Glomerular visceral epithelial cell (primary cell): ENCODE results near the gene PACSIN1.
A peak's percentile ranks its signal among the peaks of the same experiment; 100 is the strongest.
"Not testable (repeated sequence)": the region's sequence is repeated elsewhere in the genome, so short reads cannot be mapped to it uniquely, and the experiment has no call there.

ENCODE experiments used
- DNase-seq: peaks from one replicate; pipeline ENCODE4 v3.0.0-alpha.2; 2016; ENCODE audit errors: extremely low spot score

The PACSIN1 gene

DNA sequence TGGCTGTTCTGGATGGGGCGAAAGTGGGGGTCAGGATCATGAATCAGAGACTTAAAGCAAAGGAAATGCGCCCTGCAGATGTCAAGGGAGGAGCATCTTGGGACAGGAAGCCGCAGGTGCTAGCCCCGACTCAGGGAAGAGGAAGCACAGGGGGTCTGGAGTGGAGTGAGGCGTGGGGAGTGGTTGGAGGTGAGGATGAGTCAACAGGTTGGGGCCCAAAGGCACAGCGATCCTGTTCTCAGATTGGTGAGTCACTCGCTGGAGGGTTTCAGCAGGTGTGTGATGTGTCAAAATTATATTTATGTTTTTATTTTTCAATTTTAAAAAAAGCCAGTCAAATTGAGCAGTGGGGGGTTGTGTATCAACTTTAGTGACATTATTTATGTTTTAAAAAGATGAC is 19.0 kb downstream of the PACSIN1 start:
- DNase-seq = peak; percentile 18

DNA sequence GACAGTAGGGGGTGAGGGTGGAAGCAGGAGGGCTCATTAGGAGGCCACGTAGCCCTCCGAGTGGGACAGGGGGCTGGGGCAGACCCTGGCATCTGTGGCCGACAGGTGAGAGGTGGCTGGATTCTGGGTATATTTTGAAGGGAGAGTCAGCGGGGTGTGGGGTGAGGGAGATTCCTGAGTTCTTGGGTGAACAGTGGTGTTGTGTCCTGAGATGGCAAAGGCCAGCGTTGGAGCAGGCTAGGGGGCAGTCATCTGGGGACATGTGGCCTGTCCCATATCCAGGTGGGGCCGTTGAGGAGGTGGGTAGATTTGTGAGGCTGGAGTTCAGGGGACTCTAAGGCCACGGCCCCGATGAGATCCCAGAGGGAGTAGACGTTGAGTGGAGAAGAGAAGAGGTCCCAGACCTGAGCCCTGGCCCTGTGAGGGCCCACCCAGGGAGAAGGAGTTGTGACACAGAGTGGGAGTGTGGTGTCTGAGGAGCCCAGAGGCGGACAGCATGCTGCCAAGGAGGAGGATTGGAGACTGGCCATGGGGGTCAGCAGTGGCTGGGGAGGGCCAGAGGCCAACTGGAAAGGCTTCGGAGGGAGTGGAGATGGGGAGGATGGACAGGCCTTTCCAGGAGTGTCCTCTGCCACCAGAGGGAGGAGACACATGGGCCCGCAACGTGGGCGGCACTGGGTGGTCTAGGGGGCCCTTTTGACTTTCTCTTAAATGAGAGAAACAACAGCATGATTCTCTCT is 19.6 kb downstream of the PACSIN1 start:
- no peak for DNase-seq

DNA sequence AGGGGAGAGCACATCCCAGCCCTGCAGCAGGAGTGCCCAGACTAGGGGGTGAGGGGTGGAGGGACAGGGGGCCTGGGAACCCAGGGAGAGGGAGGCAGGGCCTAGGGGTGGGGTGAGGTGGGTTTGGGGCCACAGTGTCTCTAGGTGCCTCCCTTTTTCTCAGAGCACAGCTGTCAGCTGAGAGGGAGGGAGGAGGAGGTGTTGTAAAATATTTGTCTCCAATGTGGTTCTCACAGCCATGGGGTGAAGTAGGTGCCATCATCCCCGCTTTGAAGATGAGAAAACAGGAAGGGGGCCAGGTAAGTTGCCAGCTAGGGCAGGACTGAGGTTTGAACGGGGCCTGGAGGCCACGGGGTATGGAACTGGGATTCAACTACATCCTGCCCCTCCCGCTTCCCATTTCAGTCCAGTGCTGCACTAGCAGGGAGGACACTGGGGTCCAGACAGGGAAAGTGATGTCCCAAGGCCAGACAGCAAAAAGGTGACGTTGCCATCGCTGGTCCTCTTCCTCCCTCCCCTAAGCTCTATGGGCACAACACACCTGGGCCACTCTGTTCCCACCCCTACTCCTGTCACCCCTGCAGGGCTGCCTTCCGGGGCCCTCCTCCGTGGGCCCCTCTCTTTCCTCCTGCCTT is 20.3 kb downstream of the PACSIN1 start:
- no peak for DNase-seq

DNA sequence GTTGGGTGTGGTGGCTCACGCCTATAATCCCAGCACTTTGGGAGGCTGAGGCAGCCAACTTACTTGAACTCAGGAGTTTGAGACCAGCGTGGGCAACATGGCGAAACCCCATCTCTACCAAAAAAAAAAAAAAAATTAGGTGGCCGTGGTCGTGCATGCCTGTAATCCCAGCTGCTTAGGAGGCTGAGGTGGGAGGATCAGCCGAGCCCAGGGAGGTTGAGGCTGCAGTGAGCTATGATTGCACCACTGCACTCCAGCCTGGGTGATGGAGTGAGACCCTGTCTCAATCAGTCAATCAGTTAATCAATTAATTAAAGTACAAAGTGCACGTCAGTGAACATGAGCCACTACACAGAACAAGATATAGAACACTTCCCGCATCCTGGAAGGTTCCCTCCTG is 21.0 kb downstream of the PACSIN1 start:
- not testable (repeated sequence) for DNase-seq

DNA sequence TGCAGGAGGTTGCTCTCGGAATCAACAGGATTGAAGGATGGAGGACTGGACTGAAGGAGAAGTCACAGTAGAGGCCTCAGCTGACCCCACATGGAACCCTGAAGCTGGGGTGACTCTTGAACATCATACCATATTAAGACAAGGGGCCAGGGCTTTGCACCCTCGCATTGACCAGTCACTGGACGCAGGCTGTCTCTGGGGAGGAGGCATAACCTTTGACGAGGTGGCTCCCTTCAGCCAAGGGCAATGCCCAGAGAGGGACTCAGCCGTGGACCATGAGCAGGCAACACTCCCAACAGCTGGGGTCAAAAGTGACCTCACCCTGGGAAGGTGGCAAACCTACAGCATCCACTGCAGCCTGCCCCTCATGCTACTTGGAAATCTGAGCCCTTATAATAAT is 21.7 kb downstream of the PACSIN1 start:
- no peak for DNase-seq

DNA sequence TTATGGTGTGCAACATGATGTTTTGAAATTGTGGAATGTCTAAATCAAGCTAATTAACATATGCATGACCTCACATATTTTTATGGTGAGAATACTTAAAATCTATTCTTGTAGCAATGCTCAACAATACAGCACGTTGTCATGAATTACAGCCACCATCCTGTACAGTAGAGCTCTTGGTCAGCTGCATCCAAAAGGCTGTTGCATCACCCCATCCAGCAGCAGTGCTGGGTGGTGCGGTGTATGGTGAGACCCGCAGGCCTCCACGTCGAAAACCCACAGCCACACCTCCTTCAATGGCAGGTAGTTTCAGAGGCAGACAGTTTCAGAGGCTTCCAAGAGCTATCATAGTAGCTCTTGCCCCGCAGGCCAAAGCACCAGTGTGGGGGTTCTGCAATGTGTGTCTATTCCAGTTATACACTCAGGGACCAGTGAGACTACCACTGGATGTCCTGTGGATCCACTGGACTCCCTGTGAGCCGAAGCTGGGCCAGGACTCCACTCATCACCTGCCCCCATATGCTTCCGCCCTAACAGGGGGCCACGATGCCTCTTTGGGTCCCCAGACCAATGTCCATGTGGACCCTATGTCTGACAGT is 23.4 kb downstream of the PACSIN1 start:
- DNase-seq = no peak

DNA sequence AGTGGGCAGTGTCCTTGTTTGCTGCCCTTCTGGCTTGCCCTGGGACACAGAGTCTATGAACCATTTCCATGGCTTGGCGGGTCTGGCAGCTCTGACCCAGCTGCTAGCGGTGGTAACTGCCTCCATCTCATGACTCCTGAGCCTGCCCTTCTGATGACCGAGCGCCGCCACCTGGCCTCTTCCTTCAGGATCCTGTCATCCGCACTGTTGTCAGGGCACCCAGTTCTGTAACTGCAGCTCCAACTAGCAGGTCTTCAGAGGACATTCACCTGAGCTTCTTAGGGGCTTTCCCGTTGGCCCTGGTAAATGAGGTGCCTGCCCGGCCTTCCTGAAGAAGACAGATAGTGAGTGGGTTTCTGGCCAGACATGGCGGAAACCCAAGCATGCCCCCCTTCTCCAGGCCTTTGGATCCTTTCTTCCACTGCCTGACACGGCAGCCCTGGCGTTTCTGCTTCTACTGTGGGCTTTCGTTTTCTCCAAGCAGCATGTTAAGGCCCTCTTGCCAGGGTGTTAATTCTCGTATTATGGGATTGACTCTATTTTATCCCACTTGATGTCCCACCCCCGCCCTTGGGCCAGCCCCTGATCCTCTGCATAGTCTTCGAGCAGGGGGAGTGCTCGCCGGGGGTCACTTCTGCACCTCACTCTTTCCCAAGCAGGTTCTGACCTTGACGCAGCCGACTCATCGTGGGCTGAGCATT is 24.7 kb downstream of the PACSIN1 start:
- DNase-seq = no peak

DNA sequence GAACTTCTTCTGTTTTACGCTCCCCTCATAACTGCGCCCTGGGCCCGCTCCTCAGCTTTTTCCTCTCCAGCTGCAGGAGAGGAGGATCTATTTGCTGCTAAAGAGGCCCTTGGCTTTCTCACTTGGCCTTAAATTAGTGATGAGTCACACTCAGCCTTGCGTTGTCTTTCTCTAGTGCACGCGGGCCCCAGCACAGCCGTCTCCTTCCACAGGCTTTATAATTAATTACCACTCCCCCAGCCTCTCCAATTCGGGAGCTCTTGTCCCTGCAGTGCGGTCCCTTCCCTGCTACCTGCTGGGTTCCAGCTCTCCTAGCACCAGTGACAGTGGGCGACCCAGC is 25.2 kb downstream of the PACSIN1 start:
- DNase-seq = no peak

DNA sequence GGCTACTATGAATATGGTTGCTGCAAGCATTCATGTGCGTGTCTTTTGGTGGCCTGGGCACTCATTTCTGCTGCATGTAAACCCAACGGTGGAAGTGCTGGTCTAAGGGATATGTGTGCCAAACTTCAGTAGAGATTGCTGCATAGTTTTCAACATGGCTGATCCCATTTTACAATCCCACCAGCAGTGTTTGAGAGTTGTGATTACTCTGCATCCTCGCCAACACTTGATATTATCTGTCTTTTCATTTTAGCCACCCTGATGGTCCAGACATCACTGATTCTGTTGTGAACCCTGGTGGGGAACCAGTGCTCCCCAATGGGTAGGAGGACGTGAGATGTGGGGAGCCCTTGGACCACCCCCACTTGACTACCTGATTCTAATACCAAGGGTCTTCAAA is 27.5 kb downstream of the PACSIN1 start:
- DNase-seq = no peak

DNA sequence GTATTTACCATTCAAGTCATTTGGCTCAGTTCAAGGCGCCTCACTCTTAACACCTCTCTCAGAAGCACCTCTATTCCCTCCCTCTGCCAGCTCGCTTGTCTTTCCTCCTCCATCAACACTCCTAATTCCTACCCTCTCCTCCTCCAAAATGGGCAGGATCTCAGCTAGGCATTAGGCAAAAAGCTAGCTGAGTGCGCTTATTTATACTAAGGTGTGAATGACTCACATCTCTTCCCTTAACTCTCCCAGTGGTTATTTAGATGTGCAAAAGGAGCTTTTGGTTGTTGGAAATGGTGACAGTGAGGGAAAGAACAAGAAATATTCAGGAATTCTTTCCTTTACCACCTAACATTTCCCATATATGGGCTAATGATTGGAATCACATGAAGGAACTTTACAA is 29.1 kb downstream of the PACSIN1 start:
- no peak for DNase-seq

DNA sequence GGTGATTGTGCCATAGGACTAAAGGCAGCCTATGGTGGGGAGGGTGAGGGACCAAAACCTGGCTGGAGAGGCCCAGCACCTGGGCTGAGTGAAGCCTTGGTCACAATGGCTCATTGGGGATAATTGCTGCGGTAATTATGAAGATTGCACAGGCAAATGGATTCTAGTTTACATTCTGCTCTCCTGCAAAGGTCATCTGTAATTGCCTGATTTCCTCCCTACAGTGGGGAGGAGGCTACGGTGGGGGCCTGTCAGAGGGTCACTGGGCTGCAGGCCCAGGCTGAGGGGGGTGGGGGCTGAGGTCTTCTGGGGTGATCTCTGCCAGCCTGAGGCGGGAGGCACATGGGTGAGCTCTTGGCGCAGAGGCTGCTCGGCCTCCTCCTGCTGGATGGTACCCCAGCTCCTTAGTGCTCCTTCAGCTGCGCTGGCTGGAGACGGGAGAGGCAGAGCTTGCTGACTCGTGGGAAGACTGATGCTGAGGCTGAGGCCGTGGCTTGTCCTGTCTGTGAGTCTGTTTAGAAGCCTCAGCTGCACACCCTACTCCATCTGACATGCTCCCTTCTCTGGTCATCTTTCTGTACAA is 30.3 kb downstream of the PACSIN1 start:
- no peak for DNase-seq

DNA sequence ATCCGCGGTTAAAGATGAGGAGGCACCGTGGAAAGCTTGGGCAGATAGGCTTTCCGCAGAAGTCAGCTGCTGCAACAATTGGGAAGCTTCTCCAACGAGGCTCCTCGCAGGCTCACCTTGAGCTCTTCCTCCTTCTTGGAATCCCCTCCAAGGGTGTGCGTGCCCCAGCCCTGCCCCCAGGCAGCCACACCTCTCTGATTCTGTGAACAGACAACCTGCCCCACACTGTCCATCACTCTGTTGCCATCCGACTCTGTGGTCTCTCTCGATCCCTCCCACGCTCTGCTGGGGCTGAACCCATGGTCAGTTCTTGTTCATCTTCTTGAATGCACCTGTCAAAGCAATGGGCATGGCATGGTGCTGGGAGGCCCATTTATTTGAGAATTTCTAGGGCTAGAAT is 31.5 kb downstream of the PACSIN1 start:
- no peak for DNase-seq

DNA sequence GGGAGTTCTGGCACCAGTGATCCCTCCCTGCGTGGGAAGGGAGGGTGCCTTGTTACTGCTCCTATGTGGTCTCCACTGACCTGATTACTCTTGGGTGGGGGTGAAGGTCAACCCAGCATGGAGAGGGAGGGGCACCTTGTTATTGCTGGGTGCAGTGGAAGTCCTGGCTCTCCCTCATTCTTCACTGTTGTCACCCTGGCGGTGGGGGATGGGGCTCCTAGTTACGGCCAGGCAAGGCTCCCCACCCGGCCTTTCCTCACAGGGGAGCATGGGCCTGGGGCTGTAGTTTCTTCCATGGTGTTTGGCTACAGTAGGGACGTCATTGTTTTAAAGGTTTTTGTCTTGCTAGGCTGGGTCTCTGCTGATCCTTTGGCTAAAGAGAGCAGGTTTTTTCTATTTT is 40.8 kb downstream of the PACSIN1 start:
- DNase-seq = no peak

DNA sequence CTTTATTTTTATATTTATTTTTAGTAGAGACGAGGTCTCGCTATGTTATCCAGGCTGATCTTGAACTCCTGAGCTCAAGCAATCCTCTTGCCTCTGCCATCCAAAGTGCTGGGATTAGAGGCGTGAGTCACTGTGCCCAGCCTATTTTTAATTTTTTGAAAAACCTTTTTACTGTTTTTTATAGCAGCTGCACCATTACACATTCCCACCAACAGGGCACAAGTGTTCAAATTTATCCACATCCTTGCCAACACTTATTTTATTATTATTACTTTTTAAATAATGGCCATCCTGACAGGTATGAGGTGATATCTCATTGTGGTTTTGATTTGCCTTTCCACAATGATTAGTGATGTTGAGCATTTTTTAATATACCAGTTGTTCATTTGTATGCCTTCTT is 42.5 kb downstream of the PACSIN1 start:
- DNase-seq = no peak

DNA sequence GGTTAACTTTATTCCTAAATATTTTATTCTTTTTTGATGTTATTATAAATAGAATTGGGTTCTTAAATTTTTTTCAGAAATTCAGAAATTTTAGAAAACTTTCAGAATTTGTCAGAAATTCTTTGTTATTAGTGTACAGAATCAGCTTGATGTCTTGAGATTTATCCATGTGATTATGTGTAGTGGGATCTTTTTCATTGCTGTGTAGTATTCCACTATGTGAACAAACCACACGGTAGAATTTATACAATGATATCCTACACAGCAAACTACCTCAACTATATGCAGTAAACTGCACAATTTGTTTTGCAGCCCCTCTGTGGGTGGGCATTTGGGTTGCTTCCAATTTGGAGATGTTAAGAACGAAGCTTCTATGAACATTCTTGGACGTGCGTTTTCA is 43.9 kb downstream of the PACSIN1 start:
- no peak for DNase-seq

DNA sequence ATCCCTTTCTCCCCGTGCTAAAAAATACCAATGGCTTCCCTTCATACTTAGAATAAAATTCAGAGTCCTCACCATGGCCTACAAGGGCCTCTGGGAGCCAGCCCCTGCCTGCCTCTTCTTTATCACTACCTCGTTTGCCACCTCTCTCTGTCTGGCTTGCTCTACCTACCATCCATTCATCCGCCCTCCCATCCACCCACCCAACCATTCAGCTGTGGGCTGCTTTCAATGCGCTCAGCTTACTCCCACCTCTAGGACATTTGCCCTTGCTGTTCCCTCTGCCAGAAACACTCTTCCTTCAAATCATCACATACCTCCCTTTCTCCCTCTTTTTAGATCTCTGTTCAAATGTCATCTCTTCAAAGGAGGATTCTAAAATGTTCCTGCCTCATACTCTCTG is 44.4 kb downstream of the PACSIN1 start:
- DNase-seq = no peak

DNA sequence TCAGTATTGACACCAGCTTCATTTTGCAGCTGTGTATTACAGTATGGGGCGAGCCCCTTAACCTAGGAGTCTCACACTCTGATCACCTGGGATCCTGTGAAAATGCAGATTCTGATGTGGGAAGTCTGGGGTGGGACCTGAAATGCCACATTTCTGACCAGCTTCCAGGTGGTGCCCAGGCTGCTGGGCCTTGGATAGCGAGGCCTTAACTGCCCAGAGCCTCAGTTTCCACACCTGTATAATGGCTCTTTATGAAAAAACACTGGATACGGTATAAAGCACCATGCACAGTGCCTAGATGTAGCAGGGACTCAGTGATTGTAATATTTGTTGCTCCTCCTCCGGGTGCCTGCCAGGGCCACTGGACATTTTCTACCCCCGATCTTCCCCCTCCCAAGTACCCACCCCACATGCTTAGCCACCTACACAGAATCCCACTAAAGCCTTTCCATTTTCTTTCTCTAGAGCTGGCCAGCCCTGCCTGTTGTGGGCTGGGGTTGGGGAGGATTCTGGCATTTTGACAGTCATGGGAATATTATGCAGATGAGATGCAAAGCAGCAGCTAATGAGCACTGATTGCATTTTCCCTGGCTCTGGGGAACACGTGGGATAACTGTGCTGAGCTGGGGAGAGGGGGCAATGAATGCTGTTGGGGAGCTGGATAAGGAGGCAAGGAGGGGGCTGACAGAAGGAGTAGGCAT is 45.5 kb downstream of the PACSIN1 start:
- DNase-seq = no peak

DNA sequence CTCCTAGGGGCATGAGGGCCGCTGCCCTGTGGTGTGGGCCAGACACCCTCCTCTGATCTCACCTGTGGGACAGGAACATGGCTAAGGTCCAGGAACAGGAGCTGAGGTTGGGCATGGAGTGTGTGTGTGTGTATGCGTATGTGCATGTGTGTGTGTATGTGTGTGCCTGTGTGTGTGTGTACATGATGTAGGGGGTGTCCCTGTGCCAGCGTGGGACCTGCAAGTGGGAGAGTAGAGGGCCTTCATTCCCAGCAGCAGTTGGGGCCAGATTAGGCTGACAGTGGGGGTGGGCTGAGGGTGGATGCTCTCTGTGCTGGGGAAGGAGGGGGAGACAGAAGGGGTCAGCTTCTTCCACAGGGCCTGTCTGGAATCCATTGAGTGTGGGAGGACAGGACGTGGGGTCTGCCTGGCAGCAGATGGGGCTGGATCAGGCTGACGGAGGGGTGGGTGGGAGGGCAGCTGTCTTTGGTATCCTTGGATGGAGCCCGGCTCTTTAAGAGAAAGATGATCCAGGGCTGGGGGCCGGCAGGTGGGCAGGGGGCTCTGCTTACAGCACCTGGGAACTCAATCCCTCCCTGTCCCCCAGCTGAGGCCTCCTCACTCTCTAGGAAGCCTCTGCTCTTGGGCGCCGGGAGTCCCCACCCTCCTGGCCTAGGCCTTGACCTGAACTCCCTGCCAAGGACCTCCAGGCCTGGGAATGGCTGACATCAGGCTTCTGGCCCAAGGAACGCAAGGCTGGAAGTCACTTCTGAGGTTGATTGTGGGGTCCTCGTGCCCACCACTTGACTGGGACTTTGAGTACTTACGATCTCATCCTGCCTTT is 46.2 kb downstream of the PACSIN1 start:
- no peak for DNase-seq

DNA sequence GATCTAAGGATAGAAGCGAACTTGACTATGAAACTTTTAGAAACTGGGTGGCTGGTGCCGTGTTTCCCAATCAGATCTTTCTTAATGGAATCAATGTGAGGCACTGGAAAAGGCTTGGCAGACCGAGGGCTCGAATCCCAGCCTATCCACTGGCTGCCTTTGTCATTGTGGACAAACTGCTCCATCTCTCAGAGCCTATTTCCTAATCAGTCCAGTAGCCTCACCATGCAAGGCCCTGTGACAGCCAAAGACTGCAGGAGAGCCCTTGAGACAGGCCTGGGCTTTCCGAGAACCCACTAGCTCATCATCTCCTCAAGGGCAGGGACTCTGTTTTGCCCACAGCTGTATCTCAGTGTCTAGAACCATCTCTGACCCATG is 46.9 kb downstream of the PACSIN1 start:
- DNase-seq = no peak

DNA sequence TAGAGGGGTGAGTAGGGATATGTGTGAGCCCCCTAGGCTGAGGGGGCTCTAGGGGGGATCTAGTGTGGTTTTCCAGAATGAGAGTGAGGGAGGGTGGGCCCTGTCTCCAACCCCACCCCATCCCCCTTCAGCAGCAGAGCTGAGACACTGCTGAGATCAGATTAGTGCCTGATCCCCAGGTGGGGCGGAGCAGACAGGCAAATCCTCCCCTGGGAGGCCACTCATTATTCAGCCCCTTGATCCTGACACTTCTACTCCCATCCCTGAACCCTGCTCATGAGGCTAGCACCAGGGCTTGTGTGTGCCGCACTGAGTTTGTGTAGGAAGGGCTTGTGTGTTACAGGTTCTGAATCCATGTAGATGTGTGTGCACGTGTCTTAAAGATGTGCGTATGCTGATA is 47.8 kb downstream of the PACSIN1 start:
- no peak for DNase-seq

DNA sequence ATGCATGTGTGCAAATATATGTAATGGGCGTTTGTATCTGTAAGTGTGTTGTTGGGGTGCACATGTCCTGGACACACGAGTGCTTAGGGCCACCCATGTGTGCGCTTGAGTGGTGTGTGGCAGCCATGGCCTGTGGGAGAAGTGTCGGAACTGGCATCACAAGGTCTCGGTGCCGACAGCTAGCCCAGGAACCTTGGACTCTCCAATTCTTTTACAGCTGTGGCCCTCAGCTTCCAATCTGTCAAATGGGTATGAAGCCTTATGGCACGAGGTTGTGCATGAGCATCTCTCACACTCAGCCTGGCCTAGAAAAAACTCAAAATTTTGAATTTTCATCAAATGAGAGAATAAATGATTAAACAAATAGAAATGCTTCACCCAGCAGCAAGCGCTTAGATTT is 48.2 kb downstream of the PACSIN1 start:
- DNase-seq = no peak
